GM19468 (cell line): Measurements from ENCODE around the gene LSS.
"Not testable (repeated sequence)": the region's sequence is repeated elsewhere in the genome, so short reads cannot be mapped to it uniquely, and the experiment has no call there.

Source experiments
- ATAC-seq: cut with Tn5 transposase; IDR thresholded peaks from one replicate; pipeline ENCODE4 v1.9.1; 2021; ENCODE audit warnings: mild to moderate bottlenecking, moderate library complexity, moderate number of reproducible peaks; ENCODE audit not compliant: unreplicated experiment; ENCODE audit errors: extremely low read depth

Gene LSS

GRCh38 chr21:46247699-46248421 is 19.3 kb upstream of the LSS start:
- no peak for ATAC-seq

GRCh38 chr21:46246345-46246744 is 17.8 kb upstream of the LSS start:
- no peak for ATAC-seq

- no peak for ATAC-seq
Measured at GRCh38 chr21:46245213-46245915, 16.8 kb upstream of the LSS start.

GRCh38 chr21:46244602-46245001 is 16.0 kb upstream of the LSS start:
- ATAC-seq, result no peak

- no peak for ATAC-seq
Measured at GRCh38 chr21:46243960-46244361, 15.4 kb upstream of the LSS start.

GRCh38 chr21:46243325-46243724 is 14.8 kb upstream of the LSS start:
- ATAC-seq, result no peak

- not testable (repeated sequence) for ATAC-seq
Measured at GRCh38 chr21:46241577-46241976, 13.0 kb upstream of the LSS start.

GRCh38 chr21:46239817-46240325 is 11.3 kb upstream of the LSS start:
- ATAC-seq, result no peak

- ATAC-seq, result no peak
Measured at GRCh38 chr21:46237474-46237873, 8.9 kb upstream of the LSS start.

GRCh38 chr21:46234436-46234950 is 5.9 kb upstream of the LSS start:
- no peak for ATAC-seq

- ATAC-seq, result no peak
Measured at GRCh38 chr21:46229923-46230260, 1.3 kb upstream of the LSS start.

GRCh38 chr21:46229133-46229922 is 754 bp upstream of the LSS start:
- no peak for ATAC-seq

- ATAC-seq, result no peak
Measured at GRCh38 chr21:46227811-46228344, 696 bp downstream of the LSS start.

- no peak for ATAC-seq
Measured at GRCh38 chr21:46226920-46227599, 1.5 kb downstream of the LSS start.

GRCh38 chr21:46226146-46226545 is 2.4 kb downstream of the LSS start:
- ATAC-seq, result no peak

GRCh38 chr21:46223661-46224060 is 4.9 kb downstream of the LSS start:
- not testable (repeated sequence) for ATAC-seq

GRCh38 chr21:46223217-46223616 is 5.4 kb downstream of the LSS start:
- ATAC-seq, result no peak

GRCh38 chr21:46222436-46223116 is 6.0 kb downstream of the LSS start:
- ATAC-seq, result no peak

GRCh38 chr21:46221664-46222435 is 6.7 kb downstream of the LSS start:
- no peak for ATAC-seq
